DOHH2 (cell line): Measurements from ENCODE around the gene HNRNPM.

Source experiments
- EZH2phosphoT487 ChIP-seq: fragments of 200-600 bp; sonication (generic); IDR thresholded peaks from 2 replicates; pipeline ENCODE4 v1.6.1; 2017; ENCODE audit warnings: borderline replicate concordance, mild to moderate bottlenecking, antibody characterized with exemption, low read length, moderate library complexity, mixed read lengths
- TF ChIP-seq, protein P1 (sequence below): fragments of 200-600 bp; sonication (generic); IDR thresholded peaks from one replicate; pipeline ENCODE4 v1.5.1; 2014; ENCODE audit warnings: antibody characterized with exemption, mild to moderate bottlenecking, low read depth, low read length; ENCODE audit not compliant: poor library complexity, severe bottlenecking

DNA sequence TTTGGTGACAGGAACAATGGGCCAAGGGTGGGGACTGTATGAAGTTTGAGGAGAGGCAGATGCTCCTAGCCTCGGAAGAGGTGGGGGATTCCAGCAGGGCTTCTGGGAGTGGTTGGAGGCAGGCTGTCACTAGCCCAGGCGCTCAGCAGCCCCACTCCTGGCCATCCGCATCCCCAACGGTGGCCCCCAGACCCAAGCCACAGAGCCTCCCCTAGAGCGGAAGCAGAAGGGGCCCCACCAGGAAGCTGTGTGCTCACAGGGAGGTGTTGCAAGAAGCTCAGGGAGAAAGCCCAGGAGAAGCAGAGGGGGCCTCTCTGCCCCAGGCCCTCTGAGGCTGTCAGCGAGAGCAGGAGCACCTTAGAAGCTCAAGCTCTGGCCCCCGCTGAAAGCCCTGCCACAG lies 49.4 kb downstream of the HNRNPM start:
- TF ChIP-seq, protein P1, sequence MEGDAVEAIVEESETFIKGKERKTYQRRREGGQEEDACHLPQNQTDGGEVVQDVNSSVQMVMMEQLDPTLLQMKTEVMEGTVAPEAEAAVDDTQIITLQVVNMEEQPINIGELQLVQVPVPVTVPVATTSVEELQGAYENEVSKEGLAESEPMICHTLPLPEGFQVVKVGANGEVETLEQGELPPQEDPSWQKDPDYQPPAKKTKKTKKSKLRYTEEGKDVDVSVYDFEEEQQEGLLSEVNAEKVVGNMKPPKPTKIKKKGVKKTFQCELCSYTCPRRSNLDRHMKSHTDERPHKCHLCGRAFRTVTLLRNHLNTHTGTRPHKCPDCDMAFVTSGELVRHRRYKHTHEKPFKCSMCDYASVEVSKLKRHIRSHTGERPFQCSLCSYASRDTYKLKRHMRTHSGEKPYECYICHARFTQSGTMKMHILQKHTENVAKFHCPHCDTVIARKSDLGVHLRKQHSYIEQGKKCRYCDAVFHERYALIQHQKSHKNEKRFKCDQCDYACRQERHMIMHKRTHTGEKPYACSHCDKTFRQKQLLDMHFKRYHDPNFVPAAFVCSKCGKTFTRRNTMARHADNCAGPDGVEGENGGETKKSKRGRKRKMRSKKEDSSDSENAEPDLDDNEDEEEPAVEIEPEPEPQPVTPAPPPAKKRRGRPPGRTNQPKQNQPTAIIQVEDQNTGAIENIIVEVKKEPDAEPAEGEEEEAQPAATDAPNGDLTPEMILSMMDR: no peak
- TF ChIP-seq EZH2phosphoT487: no peak
